GM19455 (cell line): Measurements from ENCODE around the gene DIS3L2.

Source experiments
- ATAC-seq: cut with Tn5 transposase; IDR thresholded peaks from one replicate; pipeline ENCODE4 v1.9.1; 2021; ENCODE audit not compliant: unreplicated experiment

The DIS3L2 gene

GRCh38 chr2:232049350-232049749 lies 87.8 kb downstream of the DIS3L2 start:
- ATAC-seq: no peak

DNA sequence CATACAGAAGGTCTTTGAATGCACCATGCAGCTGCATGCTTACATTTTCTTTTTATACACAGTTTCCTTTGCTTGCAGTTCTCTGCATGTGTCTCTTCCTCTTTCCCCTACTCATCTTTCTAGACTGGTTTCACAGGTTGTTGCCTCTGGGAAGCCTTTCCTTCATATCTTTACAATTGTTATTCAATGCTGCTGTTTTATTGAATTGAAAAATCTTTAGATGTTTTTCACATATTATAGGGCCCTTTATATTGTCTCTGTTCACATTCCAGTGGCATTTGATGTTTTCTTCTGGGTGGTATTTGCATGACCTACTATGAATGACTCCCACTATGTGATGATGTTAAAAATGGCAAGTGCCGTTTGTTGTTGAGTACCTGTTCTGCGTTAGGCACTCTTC lies 91.1 kb downstream of the DIS3L2 start:
- no peak for ATAC-seq

- ATAC-seq: no peak
Observed at GRCh38 chr2:232053777-232054176, 92.3 kb downstream of the DIS3L2 start.

- ATAC-seq: no peak
Observed at GRCh38 chr2:232058063-232058877, 96.8 kb downstream of the DIS3L2 start.

- no peak for ATAC-seq
Observed at GRCh38 chr2:232058931-232059330, 97.4 kb downstream of the DIS3L2 start.

DNA sequence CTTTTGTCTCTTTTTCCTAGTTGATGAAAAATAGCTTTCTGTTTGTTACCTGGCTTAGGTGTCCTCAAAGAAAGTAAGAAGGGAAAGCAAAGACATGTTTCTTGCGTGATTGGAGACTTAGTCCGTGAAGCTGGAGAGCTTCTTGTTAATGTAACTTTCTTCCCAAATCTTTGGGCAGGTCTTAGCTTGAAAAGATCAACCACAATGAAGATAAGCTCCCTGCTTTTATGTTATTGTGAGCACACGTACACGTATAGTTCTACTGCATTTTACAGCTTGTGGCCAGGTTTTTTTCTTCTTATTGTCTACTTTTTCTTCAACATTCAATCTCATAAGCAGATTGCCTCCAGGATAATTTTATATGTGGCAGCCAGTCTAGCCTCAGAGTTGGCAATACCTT lies 99.8 kb downstream of the DIS3L2 start:
- ATAC-seq: no peak

DNA sequence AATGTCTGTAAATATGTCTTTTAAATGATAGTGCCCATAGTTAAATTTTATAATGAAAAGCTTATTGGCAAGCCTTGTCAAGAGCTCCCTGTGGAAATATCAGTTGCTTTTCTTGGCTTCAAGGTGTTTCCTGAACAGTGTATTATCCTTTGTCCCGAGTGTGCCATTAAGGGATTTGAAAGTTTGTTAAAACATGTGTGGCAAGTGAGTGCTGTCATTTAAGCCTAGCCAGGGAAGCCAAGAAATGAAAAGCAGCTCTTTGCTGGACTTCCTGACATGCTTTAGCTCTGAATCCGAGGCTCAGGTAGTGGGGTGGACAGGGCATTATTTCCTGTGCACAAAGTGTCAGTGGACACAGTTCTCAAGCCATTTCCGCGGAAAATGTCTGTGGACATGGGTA lies 111.5 kb downstream of the DIS3L2 start:
- ATAC-seq: no peak

DNA sequence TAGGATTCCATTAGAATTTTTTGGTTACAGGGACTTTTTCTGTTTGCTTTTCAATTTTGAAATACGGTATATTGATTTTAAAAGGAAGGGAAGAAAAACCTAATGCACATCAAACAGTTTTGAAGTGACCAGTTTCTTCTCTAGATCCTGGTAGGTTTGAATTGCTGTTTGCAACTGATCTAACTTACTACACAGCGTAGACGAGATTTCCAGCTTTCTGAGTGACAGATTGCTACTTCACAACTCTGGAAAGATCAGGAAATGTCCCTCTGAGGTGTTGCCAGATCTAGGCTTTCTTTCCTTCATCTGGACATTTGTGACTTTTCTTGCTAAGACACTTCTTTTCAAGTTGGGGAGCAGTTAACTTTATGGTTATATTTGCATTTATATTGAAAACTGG lies 112.2 kb downstream of the DIS3L2 start:
- ATAC-seq: no peak

DNA sequence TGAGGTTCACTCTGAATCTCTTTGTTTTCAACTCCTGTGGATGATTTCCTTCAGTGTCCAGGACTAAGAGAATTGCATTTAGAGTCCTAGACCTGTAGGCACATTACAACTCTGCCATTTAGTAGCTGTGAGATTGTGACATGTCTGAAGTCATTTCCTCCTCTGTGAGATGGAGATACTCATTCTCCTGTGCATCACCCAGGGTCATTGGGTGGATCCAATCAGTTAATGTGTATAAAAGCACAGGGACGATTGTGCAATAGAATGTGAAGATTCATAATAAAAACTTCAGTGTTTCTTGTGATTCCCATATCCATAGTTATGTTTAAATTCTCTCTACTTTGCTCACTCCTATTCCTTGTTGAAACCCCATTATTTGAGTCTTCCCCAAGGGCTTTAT lies 113.6 kb downstream of the DIS3L2 start:
- ATAC-seq: no peak

- no peak for ATAC-seq
Observed at GRCh38 chr2:232075859-232076258, 114.3 kb downstream of the DIS3L2 start.

- no peak for ATAC-seq
Observed at GRCh38 chr2:232076272-232076671, 114.8 kb downstream of the DIS3L2 start.

DNA sequence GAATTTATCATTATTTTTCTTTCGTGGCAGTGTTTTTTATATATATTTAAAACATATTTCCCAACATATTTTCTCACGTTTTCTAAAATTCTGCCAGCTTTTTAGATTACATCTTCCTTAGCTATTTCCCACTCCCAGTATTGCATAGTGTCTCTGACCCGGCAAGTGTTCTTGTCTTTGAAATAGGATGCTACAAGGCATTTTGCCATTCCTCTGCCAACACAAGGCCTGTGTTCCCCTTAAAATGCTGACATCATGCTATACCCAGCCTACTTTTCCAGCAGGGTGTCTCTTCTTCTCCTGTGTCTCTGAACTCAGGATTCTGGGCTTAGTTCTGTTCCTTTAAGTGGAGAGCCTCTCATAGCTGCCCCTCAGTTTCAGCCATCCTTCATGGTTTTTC lies 115.2 kb downstream of the DIS3L2 start:
- ATAC-seq: no peak

DNA sequence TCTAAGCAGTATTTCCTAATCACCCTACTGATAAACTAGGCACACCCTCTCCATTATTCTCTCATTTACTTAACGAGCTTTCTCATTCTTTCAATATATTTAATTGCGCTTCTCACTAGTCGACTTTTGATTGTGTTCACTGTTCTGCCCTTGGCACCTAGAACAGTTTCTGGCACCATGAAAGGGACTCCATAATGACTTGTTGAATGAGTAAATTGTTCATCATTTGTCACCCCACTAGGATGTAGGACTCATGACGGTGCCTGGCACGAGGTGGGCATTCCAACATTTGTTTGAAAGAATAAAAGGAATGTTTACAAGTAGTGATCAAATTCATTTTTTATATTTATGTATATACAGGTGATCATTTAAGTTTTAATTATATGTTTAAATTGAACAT lies 123.7 kb downstream of the DIS3L2 start:
- ATAC-seq: no peak

GRCh38 chr2:232085826-232086425 lies 124.4 kb downstream of the DIS3L2 start:
- no peak for ATAC-seq

DNA sequence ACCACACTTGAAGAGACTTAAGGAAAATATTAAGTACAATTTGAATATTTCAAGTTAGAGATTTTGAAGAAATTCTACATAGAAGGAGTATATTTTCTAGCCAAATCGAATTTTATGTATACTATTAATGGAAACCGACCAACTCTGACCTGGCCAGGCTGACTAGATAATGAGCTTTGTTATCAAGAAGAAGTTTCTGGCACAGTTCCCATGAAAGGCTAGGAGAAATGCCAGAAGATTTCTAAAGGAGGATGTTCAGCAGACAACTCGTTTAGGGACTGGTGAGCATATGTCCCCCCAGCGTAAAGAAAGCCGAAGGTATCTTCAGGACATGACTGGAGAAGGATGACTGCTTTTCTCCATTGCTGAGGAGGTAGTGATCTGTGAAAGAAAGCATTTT lies 127.3 kb downstream of the DIS3L2 start:
- no peak for ATAC-seq

DNA sequence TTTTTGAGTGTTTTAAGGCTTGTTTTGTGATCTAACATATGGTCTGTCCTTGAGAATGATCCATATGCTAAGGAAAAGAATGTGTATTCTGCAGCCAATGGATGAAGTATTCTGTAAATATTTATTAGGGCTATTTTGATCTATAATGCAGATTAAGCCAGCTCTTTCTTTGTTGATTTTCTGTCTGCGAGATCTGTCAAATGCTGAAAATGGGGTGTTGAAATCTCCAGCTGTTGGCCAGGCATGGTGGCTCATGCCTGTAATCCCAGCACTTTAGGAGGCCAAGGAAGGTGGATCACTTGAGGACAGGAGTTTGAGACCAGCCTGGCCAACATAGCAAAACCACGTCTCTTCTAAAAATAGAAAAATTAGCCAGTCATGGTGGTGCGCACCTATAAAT lies 132.7 kb downstream of the DIS3L2 start:
- ATAC-seq: no peak

DNA sequence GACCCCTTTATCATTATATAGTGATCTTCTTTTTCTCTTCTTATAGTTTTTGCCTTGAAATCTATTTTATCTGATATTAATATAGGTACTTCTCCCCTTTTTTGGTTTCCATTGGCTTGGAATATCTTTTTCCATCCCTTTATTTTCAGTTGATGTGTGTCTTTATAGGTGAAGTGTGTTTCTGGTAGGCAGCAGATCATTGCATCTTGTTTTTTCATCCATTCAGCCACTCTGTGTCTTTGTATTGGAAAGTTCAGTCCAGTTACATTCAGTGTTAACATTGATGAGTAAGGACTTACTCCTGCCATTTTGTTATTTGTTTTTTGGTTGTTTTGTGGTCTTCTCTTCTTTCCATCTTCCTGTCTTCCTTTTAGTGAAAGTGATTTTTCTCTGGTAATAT lies 133.4 kb downstream of the DIS3L2 start:
- no peak for ATAC-seq

DNA sequence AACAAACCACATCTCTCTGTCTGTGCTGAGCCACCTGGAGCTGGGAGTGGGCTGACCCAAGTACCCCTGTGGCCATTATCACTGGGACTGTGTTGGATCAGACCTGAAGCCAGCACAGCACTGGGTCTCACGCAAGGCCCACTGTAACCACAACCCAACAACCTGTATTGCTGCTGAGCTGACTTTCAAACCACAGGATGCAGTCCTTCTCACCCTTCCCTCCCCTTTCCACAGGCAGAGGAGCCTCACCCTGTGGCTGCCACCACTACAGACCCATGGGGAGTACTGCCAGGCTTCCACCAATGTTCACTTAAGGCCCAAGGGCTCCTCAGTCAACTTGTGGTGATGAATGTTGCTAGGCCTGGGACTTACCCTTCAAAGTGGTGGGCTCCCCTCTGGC lies 135.7 kb downstream of the DIS3L2 start:
- ATAC-seq: no peak

GRCh38 chr2:232097758-232098157 lies 136.2 kb downstream of the DIS3L2 start:
- no peak for ATAC-seq

DNA sequence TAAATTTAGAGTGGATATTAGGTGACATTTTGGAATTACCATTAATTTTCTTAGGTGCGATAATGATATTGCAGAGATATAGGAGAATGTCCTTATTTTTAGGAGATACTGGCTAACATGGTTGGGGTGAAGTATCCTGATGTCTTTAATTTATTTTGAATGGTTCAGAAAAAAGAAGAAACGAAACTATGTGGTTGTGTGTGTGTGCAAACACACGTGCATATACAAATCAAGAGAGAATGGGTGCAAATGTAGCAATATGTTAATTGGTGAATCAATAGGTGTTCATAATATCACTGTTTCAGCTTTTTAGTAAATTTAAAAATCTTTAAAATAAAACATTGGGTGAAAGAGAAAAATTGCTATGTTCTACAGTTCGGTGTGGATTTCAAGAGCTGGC lies 140.9 kb downstream of the DIS3L2 start:
- no peak for ATAC-seq

DNA sequence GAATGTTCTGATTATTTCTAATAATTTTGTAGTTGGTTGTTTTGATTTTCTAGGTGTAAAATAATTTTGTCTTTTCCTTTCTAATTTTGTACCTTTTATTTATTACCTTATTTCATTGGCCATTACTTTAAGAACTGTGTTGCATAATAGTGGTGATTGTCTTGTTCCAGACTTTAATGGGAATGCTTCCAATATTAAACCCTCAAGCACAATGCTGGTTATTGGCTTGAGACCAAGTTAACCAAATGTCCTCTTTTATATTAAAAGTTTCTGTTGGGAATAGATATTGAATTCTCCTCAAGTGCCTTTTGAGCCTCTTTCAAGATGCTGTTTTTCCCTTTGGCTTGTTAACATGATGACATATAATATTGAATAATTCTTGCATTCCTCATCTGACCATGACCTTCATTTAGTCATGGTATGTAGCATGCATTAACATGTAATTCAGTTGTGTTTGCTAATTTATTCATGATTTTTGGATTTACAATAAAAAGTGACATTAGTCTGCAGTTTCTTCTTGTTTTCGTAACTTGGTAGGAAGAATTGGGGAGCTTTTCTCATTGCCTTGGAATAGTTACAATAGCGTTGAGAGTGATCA lies 141.7 kb downstream of the DIS3L2 start:
- no peak for ATAC-seq

GRCh38 chr2:232104076-232104646 lies 142.6 kb downstream of the DIS3L2 start:
- ATAC-seq: no peak
